T-helper 1 cell treated with Interleukin-12 subunit alpha and Interleukin-12 subunit beta and Interleukin-4 antibody, amounts not matched to agents 30 μg/mL and 1 μg/mL, for 36 hours (primary cell): ENCODE data around the gene SMIM32.

ENCODE experiments used
- H3K27ac Mint-ChIP-seq: one replicate; pipeline ENCODE4 v1.8.0; 2021; ENCODE audit warnings: mild to moderate bottlenecking, mixed read lengths
- H3K27me3 Mint-ChIP-seq: one replicate; pipeline ENCODE4 v1.8.0; 2021; ENCODE audit warnings: low read depth, mixed read lengths
- H3K36me3 Mint-ChIP-seq: one replicate; pipeline ENCODE4 v1.8.0; 2021; ENCODE audit warnings: low read depth, mixed read lengths
- H3K4me1 Mint-ChIP-seq: one replicate; pipeline ENCODE4 v1.8.0; 2021; ENCODE audit warnings: low read depth, mixed read lengths
- H3K4me3 Mint-ChIP-seq: one replicate; pipeline ENCODE4 v1.8.0; 2021; ENCODE audit warnings: mild to moderate bottlenecking, moderate library complexity, mixed read lengths
- H3K9me3 Mint-ChIP-seq: one replicate; pipeline ENCODE4 v1.8.0; 2021; ENCODE audit warnings: mixed read lengths

Gene SMIM32

GRCh38 chr5:136145030-136145429, 47.9 kb downstream of the SMIM32 start:
- Mint-ChIP-seq H3K4me1 (no peaks in the 10 kb centered on the region), H3K36me3 (no peaks in the 10 kb centered on the region), H3K27ac (no peak overlapping the region), H3K9me3 (no peaks in the 10 kb centered on the region), H3K27me3 (peaks cover 3% of the 10 kb centered on the region), H3K4me3 (no peak overlapping the region)

- H3K27ac Mint-ChIP-seq, result no peak overlapping the region
- peaks cover 3% of the 10 kb centered on the region for H3K27me3 Mint-ChIP-seq
- no peaks in the 10 kb centered on the region for H3K4me1 Mint-ChIP-seq
- no peaks in the 10 kb centered on the region for H3K9me3 Mint-ChIP-seq
- no peaks in the 10 kb centered on the region for H3K36me3 Mint-ChIP-seq
- H3K4me3 Mint-ChIP-seq, result no peak overlapping the region
These were observed 49.2 kb downstream of the SMIM32 start for GRCh38 chr5:136143763-136144162.

DNA sequence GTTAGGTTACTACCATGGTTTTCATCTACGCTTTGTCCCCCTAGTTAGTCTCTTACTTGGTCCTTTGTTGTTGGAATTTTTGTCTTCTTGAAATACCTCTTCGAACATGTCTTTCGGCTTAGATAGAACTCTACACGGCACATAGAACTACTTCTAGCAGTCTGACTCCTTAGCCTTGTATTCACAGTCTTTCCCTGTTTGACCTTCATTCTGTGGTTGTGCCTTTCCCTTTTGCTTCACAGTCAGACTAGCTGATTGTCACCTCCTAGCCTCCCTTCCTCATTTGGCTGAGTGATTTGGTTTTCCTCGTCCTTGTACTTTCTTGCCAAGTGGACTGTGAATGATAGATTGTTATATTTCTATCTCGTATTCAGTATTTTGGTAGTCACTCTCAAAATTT, 49.6 kb downstream of the SMIM32 start:
- no peaks in the 10 kb centered on the region for H3K9me3 Mint-ChIP-seq
- no peaks in the 10 kb centered on the region for H3K36me3 Mint-ChIP-seq
- no peaks in the 10 kb centered on the region for H3K4me1 Mint-ChIP-seq
- H3K4me3 Mint-ChIP-seq, result no peak overlapping the region
- peaks cover 2% of the 10 kb centered on the region for H3K27me3 Mint-ChIP-seq
- H3K27ac Mint-ChIP-seq, result no peak overlapping the region

- no peaks in the 10 kb centered on the region for H3K9me3 Mint-ChIP-seq
- H3K27me3 Mint-ChIP-seq, result no peaks in the 10 kb centered on the region
- H3K27ac Mint-ChIP-seq, result no peak overlapping the region
- no peaks in the 10 kb centered on the region for H3K36me3 Mint-ChIP-seq
- peaks cover 3% of the 10 kb centered on the region for H3K4me1 Mint-ChIP-seq
- no peak overlapping the region for H3K4me3 Mint-ChIP-seq
These were observed 51.4 kb downstream of the SMIM32 start for GRCh38 chr5:136141561-136141960.
